LHCN-M2 (cell line): ENCODE results near the gene VAMP3. TPM values are rescaled to one million over a fixed set of nuclear protein-coding genes. Genes with fewer than 3 reads are reported as not detected.
A peak's percentile ranks its signal among the peaks of the same experiment; 100 is the strongest.

Experiments
- DNase-seq: peaks from one replicate; pipeline ENCODE4 v3.0.0-alpha.2; 2012; ENCODE audit warnings: low read depth
- polyA plus RNA-seq: library from polyadenylated mRNA; unstranded; fragments of >200 nt; gene quantifications from one replicate; pipeline ENCODE4 v1.2.1, GENCODE V29; 2012; ENCODE audit warnings: missing spikeins
- total RNA-seq: library from RNA; depleted of rRNA; stranded (reverse); fragments of >200 nt; gene quantifications from 2 replicates; pipeline ENCODE4 v1.2.3, GENCODE V29; 2014; rRNA removed

The VAMP3 gene, protein sequence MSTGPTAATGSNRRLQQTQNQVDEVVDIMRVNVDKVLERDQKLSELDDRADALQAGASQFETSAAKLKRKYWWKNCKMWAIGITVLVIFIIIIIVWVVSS
- 161 and 225 TPM in 2 replicates for total RNA-seq
- 114 TPM for polyA plus RNA-seq

DNA sequence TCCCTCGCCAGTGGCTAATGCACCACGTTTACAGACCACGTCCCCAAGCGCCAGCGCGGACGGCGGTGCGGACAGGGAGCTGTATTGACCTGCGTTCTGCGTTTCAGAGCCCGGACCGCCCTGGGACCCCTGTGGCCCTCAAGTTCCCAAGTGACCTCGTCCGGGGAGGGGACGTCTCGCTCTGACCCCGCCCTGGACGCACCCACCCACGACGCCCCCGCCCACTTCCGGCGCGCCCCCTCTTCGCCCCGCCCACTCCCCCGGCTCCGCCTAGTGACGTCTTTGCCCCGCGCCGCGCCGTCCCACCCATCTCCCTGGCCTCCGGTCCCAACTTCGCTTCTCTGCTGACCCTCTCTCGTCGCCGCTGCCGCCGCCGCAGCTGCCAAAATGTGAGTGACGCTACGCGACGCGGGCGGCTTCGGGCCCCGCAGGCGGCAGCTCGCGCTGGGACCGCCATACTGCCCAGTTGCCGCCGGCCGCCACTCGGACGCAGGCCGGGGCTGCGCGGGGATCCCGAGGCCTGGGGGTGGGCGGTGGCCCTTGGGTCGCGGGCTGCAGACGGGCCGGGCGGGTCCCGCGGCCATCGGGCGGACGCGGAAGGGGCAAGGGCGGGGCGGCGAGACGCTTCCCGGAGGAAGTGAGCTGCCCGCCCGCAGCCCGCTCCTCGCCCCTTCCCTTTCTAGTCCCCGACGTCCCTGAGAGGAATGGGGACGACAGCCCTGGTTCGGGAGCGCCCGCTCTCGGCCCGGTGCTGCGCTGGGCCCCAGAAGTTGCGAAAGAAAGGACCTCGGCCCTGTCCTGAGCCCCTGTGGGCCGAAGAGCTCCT, at the start of gene VAMP3:
Gene VAMP3, plus strand, starts transcription at position 300 of the 826 bp plus-strand sequence. Its CDS starts 88 bp downstream, at position 388.
- DNase-seq, result peak; percentile 75

DNA sequence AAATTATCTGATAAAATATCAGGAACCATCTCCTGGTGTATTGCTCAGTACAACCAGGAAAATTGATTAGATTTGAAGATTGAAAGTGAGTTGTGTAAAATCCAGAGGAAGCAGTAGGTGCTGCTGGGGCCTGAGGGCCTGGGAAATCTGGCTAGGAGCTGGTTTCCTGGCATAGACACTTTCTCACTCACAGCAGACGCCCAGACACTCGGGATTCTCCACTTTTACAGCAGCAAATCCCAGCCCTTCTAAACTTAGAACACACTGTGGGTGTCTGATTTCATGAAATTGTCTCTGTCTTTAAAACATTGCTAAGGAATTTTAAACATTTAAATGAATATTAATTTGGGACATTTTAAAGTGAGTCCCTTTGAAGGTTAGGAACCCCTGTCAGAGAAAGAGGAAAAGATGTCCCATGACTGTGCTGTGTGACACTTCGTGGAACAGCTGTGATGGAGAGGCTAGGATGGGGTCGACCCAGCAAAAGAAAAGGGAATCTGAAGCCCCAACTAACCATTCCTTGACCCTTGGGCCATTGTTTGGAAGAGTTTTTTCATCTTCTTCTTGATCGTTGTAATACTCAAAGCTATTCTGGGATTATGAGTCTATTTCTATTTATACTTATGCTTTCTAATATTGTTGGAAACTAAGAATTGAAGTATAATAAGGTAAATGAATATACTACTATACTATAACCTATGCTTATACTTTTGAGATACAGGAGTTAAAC, 49.0 kb upstream of the VAMP3 start:
- no peak for DNase-seq

DNA sequence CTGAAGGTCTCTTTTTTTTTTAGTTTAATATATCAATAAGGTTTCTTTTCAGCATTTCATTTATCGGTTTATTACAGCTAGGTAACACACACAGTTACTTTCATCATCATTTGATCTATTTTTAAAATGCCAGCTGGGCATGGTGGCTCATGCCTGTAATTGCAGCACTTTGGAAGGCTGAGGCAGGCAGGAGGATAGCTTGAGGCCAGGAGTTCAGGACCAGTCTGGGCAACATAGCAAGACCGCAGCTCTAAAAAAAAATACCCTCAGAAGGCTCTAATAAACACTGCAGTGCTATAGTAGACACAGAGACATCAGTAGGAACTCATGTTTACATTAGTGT, 48.5 kb upstream of the VAMP3 start:
- DNase-seq, result no peak

DNA sequence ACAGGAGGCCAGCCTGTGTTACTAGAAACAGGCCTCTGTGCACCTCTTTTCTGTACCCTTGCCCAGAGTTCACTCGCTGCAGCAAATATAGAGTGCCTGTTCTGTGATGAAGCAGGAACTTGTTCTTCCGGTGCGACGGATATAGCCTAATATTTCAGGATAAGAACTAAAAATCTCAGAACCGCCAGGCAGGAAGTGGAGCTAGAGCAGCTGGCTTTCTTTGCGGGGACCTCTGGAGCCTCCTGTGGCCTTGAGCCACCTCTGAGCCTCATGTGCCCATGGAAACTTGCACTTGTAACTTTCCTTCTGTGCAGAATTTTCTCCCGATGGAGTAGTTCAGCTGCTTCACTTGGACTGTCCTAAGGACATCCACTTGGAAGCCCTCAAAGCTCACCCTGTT, 44.5 kb upstream of the VAMP3 start:
- DNase-seq, result no peak

DNA sequence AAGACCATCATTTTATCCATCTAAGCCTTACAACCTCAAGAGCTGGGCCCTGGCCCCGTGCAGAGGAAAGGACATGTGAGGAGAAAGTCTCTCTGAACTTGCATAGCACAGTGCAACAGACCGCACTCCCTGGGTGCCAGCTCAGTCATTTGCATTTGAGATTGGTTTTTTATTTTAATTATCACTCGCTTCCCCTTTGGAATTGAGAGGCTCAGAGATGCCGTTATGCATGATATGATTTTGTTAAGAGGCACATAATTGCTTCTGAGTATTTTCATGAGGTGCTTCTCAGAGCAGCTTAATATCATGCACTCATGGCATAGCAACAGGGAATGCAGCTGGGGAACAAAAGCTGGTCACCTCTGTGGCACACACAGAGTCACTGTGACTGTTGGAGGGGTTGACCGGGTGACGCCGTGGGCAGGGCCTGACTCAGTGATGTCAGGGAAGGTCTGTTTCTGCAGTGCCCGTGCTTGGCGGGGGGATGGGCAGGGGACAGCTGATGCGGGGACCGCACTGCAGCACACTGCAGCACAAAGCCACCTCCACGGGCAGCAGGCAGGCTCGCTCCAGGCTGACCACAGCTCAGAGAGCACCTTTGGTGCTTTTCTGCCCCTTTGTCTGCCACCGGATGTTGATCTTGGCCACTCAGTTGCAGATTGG, 43.2 kb upstream of the VAMP3 start:
- no peak for DNase-seq

DNA sequence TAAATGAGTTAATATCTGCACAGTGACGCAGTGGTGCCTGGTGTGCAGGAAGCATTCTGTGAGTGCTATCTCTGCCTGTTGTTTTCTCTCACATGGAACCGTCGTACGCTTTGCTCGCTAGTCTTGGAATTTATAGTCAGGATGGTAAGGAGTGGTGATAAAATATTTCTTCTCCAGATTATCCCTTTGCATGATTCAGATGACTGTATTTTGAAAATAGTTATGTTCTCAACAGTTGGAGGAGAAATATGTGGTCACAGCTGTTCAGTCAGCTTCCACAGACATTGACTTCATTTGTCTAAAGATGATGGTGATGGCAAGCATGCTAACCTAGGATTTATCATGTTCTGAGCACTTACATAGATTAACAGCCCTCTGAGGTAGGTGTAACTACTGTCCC, 41.3 kb upstream of the VAMP3 start:
- peak; percentile 33 for DNase-seq

DNA sequence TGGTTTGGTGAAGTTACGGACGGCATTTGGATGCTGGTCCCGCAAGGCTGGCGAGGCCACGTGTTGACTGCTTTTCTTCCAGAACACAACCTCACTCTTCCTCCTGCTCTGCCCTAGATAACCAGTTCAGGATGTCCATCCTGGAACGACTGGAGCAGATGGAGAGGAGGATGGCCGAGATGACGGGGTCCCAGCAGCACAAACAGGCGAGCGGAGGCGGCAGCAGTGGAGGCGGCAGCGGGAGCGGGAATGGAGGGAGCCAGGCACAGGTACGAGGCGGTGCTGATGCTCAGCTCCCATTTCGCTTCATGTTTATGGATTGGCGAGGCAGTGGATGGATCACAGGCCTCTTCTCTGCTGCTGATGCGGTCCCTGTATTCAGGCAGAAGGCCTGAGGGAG, 38.8 kb upstream of the VAMP3 start:
- no peak for DNase-seq

DNA sequence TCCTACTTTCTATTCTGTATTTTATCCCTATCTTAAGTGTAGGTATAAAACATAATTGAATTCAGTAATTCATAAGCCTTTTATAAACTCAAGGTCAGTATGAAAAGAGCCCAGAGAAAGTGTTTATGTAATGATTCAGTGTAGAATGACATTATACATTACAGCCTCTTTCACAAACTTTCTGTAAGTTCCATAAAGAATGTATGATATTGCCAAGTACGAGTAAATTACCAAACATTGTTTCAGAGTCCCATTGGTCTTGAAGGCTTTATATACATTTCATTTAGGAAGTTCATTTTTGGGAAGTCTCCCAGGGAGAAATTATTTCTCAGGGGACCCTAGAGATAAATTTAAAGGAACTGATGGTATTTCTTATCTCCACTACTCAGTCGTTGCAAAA, 37.8 kb upstream of the VAMP3 start:
- DNase-seq, result no peak

DNA sequence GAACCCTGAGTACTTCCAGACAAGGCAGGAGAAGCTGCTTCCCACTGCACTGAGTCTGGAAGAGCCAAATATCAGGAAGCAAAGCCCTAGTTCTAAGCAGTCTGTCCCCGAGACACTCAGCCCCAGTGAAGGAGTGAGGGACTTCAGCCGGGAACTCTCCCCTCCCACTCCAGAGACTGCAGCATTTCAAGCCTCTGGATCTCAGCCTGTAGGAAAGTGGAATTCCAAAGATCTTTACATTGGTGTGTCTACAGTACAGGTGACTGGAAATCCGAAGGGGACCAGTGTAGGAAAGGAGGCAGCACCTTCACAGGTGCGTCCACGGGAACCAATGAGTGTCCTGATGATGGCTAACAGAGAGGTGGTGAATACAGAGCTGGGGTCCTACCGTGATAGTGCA, 33.1 kb upstream of the VAMP3 start:
- DNase-seq, result no peak

DNA sequence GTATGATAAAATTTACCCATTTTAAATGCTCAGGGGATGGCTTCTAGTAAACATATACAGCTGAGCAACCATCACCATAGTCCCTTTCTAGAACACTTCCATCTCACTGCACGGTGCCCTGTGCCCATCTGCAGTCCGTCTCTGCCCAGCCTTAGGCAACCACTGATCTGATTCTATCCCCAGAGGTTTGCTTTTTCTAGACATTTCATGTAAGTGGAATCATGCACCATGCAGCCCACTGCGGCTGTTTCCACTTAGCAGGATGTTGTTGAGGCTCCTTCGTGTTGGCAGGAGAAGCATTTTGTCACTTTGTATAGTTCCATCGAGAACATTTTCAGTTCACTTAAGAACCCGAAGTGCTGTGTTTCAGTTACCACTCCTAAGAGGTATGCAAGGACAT, 27.8 kb upstream of the VAMP3 start:
- no peak for DNase-seq

DNA sequence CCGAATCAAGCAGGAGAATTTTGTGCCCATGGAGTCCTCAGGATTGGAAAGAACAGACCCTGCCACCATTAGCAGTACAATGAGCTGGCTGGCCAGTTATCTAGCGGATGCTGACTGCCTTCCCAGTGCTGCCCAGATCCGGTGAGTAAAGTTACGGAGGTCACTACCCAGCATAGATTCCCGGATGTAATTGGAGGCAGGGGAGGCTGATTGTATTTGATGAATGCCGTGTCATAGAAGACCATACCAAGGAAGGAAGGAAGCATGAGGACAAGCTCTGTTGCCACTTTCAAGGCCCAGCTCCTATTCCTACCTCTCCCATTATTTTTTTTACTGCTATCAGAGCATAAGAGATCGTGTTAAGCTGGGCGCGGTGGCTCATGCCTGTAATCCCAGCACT, 26.2 kb upstream of the VAMP3 start:
- DNase-seq, result no peak

DNA sequence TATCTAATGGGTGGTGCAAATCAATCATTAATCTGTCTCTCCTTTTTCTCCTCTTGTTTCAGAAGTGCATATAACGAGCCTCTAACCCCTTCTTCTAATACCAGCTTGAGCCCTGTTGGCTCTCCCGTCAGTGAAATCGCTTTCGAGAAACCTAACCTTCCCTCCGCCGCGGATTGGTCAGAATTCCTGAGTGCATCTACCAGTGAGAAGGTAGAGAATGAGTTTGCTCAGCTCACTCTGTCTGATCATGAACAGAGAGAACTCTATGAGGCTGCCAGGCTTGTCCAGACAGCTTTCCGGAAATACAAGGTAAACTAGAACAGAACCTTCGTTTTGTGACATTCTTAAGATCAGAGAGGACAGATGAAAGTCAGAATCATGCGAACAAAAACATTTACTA, 25.3 kb upstream of the VAMP3 start:
- DNase-seq, result no peak

DNA sequence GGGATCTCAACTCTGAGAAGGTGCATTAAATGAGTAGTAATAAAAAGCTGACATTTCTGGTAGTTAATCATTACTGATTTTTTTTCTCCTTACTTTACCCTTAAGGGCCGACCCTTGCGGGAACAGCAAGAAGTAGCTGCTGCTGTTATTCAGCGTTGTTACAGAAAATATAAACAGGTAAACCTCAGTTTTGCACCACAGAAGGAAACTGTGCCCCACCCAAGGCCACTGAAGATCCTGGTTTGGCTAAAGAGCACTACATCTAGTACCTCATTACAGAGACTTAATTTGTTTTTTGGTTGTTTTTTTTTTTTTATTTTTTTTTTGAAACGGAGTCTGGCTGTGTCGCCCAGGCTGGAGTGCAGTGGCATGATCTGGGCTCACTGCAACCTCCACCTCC, 23.5 kb upstream of the VAMP3 start:
- no peak for DNase-seq

DNA sequence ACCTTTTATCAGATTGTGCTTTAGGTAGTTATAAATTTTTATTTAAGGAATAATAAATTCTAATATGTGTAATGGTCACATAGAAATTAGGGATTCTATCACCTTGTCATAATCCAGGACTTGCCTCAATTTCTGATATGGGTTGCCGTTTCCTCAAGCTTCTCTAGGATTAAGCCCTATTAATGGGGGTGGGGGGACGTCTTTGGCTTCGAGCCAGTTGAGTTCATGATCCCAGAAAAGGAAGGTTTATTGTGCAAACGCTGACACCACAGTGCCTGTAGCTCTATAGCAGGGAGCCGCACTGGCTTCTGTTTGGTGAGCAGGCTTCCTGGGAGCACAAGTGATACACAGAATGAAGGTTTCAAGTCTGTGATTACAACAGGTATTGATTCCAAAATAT, 22.0 kb upstream of the VAMP3 start:
- no peak for DNase-seq

DNA sequence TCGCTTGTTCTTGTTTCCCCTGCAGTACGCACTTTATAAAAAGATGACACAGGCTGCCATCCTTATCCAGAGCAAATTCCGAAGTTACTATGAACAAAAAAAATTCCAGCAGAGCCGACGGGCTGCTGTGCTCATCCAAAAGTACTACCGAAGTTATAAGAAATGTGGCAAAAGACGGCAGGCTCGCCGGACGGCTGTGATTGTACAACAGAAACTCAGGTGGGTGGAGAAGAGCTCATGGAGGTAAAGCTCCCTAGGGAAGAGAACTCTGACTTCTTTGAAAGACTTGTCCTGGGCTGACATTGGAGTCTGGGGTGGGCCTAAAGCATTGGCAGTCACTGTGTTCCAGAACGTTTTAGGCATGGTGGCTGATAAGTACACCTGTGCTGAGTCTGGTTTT, 19.9 kb upstream of the VAMP3 start:
- DNase-seq, result no peak

DNA sequence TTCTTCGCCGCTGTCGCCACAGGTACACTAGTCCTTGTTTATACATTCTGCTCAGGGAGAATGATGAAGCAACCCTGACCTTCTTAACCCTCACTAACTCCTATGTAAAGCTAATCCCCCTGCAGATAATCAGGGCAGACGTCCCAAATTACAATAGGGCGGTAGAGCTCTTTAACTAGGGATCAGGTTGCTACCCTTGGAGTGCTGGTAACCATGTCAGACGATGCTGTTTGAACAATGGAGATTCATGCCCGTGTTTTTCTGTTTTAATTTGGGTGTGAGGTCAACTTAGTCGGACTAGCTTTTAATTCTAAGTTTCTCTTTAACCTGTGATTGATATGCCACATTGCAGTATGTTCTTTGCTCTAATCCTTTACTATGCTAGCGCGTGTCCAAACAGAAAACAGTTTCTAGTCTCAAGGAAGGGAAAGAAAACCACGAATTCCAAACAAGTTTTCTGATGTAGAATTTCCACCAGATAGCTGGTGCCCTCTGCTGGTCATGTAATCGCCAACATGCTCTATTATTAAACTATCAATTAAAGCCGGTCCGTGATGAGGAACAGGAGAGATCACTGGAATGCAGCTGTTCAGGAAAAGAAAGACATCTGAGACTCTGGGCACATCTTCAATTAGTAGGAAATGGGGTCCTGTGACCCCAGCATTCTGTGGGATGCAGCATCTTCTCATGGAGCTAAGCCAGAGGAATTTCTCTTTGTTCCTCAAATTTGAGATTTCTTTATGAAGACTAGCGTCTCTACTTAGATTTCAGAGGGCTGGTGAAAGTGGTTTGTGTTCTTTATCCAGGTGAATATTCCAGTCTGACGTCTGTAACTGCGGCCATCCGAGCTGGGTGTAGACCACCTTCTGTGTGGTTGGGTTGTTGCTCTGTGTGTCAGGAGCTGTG, 18.3 kb upstream of the VAMP3 start:
- DNase-seq, result peak; percentile 71

DNA sequence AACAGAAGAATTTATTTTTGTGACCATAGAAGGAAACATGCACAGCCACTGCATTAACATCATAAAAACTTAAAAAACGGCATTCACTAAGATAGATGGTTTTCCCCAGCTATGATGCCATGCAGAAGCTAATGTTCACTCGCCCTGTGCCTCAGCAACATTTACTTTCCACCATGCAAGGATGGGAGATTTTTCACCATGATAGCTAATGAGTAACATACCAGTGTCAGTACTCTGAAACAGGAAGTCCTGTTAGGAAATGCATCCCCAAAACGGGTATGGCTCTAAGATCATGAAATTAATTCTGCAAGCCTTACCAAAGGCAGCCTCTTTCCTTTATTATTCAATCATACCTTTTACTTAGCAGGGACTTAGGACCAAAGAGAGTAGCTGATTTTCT, 17.5 kb upstream of the VAMP3 start:
- no peak for DNase-seq

DNA sequence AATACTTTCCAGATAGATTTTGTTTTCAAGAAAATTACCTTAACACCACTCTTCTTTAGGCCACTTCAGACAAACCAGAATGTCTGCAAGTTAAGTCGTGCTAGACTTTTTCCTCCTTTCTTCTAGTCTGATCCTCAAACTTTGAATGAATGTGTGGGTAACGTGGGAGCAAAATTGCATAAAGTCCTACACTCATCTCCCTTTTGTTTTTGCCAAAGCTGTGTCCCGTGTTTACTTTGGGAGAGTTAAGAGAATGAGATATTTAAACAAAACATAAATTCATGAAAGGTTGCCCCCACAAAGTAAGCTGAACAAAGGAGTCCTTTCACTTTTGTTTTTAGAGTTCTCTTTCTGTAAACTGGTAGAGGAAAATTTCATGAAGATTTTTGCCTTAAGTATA, 16.9 kb upstream of the VAMP3 start:
- DNase-seq, result no peak

DNA sequence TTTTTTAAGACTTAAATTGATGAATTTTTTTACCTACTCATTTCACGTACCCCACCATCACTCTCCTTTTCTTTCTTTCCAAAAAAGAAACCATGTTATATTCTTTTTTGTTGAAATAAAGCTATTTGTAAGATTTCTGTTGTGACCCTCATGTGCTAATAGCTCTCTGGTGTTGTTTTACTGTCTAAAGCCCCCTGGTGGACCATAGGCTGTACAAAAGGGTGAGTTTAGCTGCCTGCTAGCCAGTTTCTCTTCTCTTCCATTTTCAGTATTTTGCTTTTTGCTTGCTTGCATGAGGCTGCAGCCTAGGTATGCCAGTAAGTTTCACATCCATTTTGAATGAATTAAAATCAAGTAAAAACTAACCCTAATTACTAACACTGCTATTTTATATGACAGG, 15.6 kb upstream of the VAMP3 start:
- peak; percentile 19 for DNase-seq

DNA sequence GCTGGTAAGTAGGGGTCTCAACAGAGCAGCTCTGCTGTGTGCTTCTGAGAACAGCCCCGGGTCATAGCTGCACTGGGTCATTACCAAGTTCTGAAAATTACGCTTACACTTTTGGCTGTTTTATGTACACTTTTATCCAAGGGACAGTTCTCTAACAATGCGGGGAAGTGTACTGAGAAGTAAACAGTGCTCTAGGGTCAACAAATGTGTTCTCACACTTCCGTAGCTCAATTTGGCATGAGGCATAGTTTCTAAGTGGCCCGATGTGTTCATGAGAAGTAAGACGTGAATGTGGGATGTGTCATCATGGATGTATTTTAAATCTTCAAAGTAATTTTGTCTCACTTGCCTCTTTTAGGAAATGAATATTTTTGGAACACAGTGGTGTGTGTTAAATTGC, 10.9 kb upstream of the VAMP3 start:
- no peak for DNase-seq

DNA sequence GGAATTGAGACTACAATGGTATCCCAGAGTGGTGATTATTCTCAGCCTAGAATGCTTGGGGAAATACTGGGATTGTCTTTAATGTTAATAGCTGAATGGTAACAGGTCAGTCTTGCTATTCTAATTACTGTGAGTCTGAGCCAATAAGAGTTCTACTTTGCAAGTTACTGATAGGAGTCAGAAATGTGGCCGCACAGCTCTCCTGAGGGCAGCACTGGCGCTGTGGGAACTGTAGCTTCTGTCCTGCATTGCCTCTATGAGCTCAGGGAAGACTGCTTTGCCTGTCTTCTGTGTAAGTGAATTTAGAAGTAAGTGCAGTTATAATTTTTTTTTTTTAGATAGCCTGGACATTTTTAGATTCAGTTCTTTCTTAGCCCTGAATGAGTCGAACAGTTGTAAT, 10.0 kb upstream of the VAMP3 start:
- DNase-seq, result no peak
